HG03064 (cell line): ENCODE measurements around the gene KCNQ1.

Experiments
- ATAC-seq: cut with Tn5 transposase; IDR thresholded peaks from one replicate; pipeline ENCODE4 v1.9.1; 2021; ENCODE audit warnings: low read depth; ENCODE audit not compliant: unreplicated experiment

KCNQ1 gene

DNA sequence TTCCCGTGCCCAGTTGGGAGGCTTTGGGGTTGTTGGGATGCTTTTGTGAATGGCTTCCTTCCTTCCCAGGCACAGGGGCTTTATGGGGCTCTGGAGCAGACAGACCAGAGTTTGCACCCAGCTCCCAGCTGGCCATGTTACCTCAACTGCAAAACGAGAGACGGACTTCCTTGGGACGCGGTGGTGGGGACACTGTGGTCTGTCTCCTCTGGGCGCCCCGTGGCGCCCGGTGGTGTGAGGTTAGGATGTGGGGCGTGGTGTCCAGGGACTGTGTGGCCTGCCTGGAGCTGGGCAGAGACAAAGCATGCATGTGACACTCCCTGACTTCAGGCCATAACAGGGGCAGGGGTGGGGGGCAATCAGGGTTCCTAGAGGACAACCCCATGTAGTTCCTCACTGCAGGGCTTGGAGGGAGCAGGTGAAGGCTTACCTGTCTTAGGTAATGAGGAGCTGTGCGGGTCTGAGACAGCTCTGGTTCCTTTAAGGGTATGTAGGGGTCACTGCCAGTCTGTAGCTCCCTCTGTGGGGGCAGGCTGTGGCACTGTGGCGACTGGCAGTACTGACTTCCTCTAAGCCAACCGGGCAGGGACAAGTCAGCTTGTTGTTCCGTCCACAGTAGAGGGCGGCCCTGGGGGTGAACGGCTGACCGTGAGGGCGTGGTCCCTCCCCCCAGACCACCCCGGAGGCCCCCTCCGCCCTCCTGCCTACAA is 14.4 kb downstream of the KCNQ1 start:
- no peak for ATAC-seq

- no peak for ATAC-seq
These were observed 15.2 kb downstream of the KCNQ1 start for GRCh38 chr11:2459796-2460531.

GRCh38 chr11:2460540-2461252 is 15.9 kb downstream of the KCNQ1 start:
- no peak for ATAC-seq

DNA sequence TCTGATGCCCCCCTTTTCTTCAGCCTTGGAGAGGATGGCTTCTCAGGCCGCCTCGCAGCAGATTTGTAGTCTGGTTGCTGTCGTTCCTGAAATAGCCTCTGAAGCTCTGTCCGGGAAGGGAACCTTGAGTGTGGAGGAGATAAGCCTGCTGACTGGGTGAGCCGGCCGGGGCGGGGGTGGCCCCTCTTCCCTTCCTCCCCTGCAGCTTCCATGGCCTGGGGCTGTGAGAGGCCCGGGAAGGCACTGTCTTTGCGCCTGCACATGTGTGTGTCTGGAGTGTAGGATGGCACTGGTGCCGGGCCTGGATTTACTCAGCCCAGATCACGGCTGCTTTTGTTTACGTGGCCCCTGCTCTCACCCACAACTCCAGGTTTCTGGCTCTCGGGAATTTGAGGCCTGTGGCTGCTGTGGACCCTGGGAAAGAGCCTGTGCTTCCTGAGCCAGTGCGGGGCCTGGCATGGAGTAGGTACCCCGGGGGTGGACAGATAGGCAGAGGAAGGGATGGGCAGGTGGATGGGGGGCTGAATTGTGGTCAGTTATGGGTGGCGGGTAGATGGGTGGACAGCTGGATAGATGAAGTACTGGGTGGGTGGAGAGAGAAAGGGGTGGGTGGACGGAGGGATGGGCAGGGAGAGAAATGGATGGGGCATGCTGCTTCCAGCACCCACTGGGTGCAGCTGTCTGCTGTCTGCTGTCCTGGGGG is 16.6 kb downstream of the KCNQ1 start:
- ATAC-seq = no peak

- ATAC-seq = no peak
These were observed 17.2 kb downstream of the KCNQ1 start for GRCh38 chr11:2461956-2462542.

- ATAC-seq = no peak
These were observed 17.8 kb downstream of the KCNQ1 start for GRCh38 chr11:2462543-2462985.

GRCh38 chr11:2462986-2463765 is 18.4 kb downstream of the KCNQ1 start:
- ATAC-seq = no peak

DNA sequence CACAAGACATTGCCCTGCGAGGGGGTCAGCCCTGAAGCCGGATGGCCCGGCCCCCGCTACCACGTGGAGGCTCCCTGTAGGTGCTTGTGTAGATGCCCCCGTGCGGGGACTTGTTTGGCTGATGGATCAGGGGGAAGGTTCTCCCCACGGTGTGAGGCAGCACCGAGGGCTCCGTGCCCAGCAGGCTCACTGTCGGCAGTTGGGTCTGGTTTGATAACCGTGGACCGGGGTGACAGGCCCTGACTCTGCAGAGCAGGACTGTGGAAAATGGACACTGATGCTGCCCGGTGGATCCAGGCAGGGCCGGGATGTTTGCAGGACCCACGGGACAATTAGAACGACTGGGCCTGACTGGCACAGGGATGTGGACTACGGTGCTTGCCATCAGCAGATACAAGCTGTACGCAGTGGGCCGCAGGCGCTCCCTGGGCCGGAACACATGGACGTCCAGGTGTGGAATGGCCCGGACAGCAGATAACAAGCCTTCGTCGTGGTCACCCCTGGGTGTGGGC is 19.0 kb downstream of the KCNQ1 start:
- no peak for ATAC-seq

GRCh38 chr11:2464451-2465165 is 19.8 kb downstream of the KCNQ1 start:
- no peak for ATAC-seq

DNA sequence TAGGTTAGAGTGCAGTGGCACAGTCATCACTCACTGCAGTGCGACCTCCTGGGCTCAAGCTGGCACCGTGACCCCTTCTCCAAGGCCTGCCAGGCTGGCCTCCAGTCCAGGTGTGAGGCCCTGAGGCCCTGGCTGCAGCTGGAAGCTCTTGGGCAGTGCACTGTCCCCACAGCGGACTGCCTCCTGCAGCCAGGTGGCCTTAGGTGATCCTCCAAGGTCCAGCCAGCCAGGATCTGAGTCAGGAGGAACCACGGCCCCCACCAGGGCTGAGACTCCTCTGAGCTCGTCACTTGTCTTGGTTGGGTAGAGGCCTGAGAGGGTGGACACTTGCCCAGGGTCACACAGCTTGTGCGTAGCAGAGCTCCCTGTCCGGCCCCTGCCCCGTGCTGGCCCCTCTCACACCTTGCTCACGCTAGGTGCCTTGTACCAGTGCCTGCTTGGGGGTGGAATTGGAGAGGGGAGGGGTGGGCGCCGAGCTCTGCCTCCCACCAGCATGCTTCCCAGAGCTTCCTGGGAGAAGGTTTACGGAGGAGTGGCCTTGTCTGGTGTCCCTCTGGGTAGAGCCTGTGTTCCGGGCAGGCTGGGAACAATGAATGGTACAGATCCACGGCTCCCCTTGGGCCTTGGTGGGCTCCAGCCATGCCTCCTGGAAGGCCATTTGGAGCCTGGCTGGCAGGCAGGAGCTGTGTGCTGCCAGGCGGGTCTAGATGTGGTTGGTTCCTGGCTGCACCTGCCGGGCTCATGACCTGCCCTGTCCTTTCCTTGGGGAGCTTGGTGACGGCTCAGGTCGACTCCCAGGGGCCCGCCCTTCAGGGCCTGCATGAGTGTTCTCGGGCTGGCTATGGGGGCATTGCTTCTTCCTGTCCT is 20.6 kb downstream of the KCNQ1 start:
- no peak for ATAC-seq

GRCh38 chr11:2466069-2466801 is 21.4 kb downstream of the KCNQ1 start:
- ATAC-seq = no peak

GRCh38 chr11:2466869-2467694 is 22.3 kb downstream of the KCNQ1 start:
- no peak for ATAC-seq

DNA sequence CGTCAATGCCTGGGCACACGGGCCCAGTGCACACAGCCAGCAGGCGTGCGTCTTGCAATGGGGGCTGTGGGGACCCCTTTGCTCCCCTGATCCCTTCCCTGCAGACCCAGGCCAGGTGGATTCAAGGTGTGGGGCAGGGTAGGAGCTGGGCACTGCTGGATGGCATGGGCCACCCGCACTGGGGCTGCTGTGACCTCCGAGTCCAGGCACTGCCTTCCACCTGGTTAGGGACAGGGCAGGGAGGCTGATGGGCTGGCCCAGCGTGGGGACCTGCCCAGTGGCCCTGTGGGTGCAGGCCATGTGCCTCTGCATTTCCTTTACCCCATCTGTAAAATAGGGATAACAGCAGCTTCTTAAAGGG is 22.9 kb downstream of the KCNQ1 start:
- no peak for ATAC-seq

DNA sequence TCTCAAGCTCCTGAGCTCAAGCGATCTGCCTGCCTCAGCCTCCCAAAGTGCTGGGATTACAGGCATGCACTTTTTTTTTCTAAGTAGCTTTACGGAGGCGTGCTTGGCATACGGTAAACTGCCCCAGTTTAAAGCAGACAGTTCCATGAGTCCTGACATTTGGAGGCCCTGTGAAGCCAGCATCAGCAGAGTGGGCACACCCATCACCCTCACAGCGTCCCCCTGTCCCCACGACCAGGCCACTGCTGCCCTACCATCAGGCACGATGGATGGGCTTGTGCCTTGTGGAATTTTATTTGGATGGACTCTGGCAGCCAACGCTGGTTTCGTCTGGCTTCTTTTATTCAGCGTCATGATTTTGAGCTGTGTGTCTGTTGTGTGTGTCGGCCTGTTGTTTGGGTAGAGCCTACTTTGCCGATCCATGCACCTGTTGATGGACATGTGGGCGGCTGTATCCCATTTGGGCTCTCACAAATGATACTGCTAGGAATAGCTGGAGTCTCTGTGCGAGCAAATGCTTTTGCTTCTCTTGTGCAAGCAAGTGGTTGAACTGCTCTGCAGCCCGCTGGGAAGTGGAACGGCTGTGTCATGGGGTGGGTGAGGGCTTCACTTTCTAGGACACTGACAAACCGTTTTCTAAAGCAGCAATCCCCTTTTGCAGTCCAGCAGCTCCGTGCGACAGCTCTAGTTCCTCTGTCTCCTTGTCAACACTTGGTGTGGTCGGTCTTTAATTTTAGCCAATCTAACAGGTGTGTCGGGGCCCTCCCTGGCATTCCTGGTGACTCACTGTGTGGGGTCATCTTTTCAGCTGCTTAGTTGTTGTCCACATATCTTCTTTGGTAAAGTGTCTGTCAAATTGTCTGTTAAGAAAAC is 23.8 kb downstream of the KCNQ1 start:
- ATAC-seq = no peak

DNA sequence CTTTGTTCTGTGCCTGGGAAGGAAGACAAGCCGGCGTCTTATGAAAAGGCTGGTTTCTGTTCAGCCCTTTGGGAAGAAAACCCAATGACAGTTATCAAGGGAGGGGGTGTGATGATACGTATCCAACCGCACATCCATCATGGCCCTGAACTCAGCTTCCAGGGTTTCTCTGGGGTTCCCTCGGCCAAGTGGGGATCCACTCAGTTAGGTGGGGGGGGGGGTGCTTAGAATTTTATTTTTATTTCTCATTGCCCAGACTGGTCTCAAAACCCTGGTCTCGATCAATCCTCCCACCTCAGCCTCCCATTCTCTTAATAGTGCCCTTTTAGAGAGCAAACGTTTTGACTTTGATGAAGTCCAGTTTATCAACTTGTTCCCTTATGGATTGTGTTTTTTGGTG is 25.7 kb downstream of the KCNQ1 start:
- ATAC-seq = no peak
